Neural progenitor cell (in vitro differentiated cells): ENCODE measurements around the gene CCDC134. TPM values are rescaled to one million over a fixed set of nuclear protein-coding genes. Genes with fewer than 3 reads are reported as not detected.
"Not testable (repeated sequence)": the region's sequence is repeated elsewhere in the genome, so short reads cannot be mapped to it uniquely, and the experiment has no call there.

Experiments used
- DNase-seq: peaks from one replicate; pipeline ENCODE4 v3.0.0-alpha.2; 2016; ENCODE audit warnings: low spot score
- H2AFZ ChIP-seq: fragments of 200-600 bp; sonication (generic); replicated peaks from 2 replicates; pipeline ENCODE4 v1.6.1; 2016; ENCODE audit warnings: antibody characterized with exemption
- H3F3A ChIP-seq: fragments of 200-600 bp; sonication (generic); 2 replicates; pipeline ENCODE4 v1.6.1; 2016; ENCODE audit warnings: antibody characterized with exemption, low read depth
- H3K27ac ChIP-seq: fragments of 200-600 bp; sonication (generic); 2 replicates; pipeline ENCODE4 v1.5.1; 2016; ENCODE audit warnings: mild to moderate bottlenecking
- H3K27me3 ChIP-seq: fragments of 200-600 bp; sonication (generic); 2 replicates; pipeline ENCODE4 v1.6.1; 2016; ENCODE audit warnings: mild to moderate bottlenecking, moderate library complexity
- H3K36me3 ChIP-seq: fragments of 200-600 bp; sonication (generic); 2 replicates; pipeline ENCODE4 v1.5.1; 2016
- H3K4me1 ChIP-seq: fragments of 200-600 bp; sonication (generic); 2 replicates; pipeline ENCODE4 v1.6.1; 2016; ENCODE audit warnings: mixed run types
- H3K4me2 ChIP-seq: fragments of 200-600 bp; sonication (generic); 2 replicates; pipeline ENCODE4 v1.6.1; 2016
- H3K4me3 ChIP-seq: fragments of 200-600 bp; sonication (generic); 2 replicates; pipeline ENCODE4 v1.5.1; 2016
- H3K79me2 ChIP-seq: fragments of 200-600 bp; sonication (generic); 2 replicates; pipeline ENCODE4 v1.6.1; 2016; ENCODE audit warnings: low read depth
- H3K9ac ChIP-seq: fragments of 200-600 bp; sonication (generic); 2 replicates; pipeline ENCODE4 v1.6.1; 2016
- H3K9me3 ChIP-seq: fragments of 200-600 bp; sonication (generic); 2 replicates; pipeline ENCODE4 v1.5.1; 2016; ENCODE audit warnings: low read depth
- H4K20me1 ChIP-seq: fragments of 200-600 bp; sonication (generic); 2 replicates; pipeline ENCODE4 v1.6.1; 2016; ENCODE audit warnings: low read depth
- H3K27ac Mint-ChIP-seq: 3 replicates; pipeline ENCODE4 v1.8.0; 2021; ENCODE audit warnings: mixed read lengths
- H3K27me3 Mint-ChIP-seq: 2 replicates; pipeline ENCODE4 v1.8.0; 2022; ENCODE audit warnings: low read depth, mild to moderate bottlenecking, inconsistent platforms, moderate library complexity, mixed read lengths; ENCODE audit not compliant: insufficient read depth
- H3K36me3 Mint-ChIP-seq: 3 replicates; pipeline ENCODE4 v1.8.0; 2021; ENCODE audit warnings: mixed read lengths
- H3K4me1 Mint-ChIP-seq: 3 replicates; pipeline ENCODE4 v1.8.0; 2021; ENCODE audit warnings: mixed read lengths
- H3K4me3 Mint-ChIP-seq: 3 replicates; pipeline ENCODE4 v1.8.0; 2021; ENCODE audit warnings: mild to moderate bottlenecking, moderate library complexity, mixed read lengths
- H3K9me3 Mint-ChIP-seq: 3 replicates; pipeline ENCODE4 v1.8.0; 2020; ENCODE audit warnings: mixed read lengths
- CTCF ChIP-seq: fragments of 200-600 bp; sonication (generic); IDR thresholded peaks from 2 replicates; pipeline ENCODE4 v1.5.1; 2017; ENCODE audit warnings: antibody characterized with exemption, mild to moderate bottlenecking
- EZH2 ChIP-seq: fragments of 200-600 bp; sonication (generic); IDR thresholded peaks from 2 replicates; pipeline ENCODE4 v1.6.1; 2017; ENCODE audit warnings: antibody characterized with exemption, mild to moderate bottlenecking, moderate library complexity
- EZH2phosphoT487 ChIP-seq: fragments of 200-600 bp; sonication (generic); IDR thresholded peaks from 2 replicates; pipeline ENCODE4 v1.6.1; 2017; ENCODE audit warnings: antibody characterized with exemption
- total RNA-seq: library from RNA; depleted of rRNA; stranded (reverse); fragments of >200 nt; gene quantifications from 2 replicates; pipeline ENCODE4 v1.2.3, GENCODE V29; 2015; ENCODE audit warnings: low replicate concordance

CCDC134 gene
- total RNA-seq, 1 donor from 2014 or later, result 8.8 TPM

- H4K20me1 ChIP-seq, result peaks cover 33% of the 10 kb centered on the region
- peak within 1 kb of the TSS; percentile 83 for H3K4me3 ChIP-seq
- peaks cover 30% of the 10 kb centered on the region for H3K4me1 ChIP-seq
- H3K27me3 ChIP-seq, result no peaks in the 10 kb centered on the region
- peak within 1 kb of the TSS; percentile 100 for H3K27ac Mint-ChIP-seq
- H3F3A ChIP-seq, result peaks cover 17% of the 10 kb centered on the region
- peaks cover 52% of the 10 kb centered on the region for H3K79me2 ChIP-seq
- peak within 1 kb of the TSS; percentile 100 for H3K27ac ChIP-seq
- peaks cover 61% of the 10 kb centered on the region for H3K4me1 Mint-ChIP-seq
- H3K36me3 Mint-ChIP-seq, result peaks cover 24% of the 10 kb centered on the region
- H3K9me3 Mint-ChIP-seq, result no peaks in the 10 kb centered on the region
- peak within 1 kb of the TSS; percentile 96 for H3K4me3 Mint-ChIP-seq
- no peak for TF ChIP-seq EZH2phosphoT487
- peak; percentile 17 for TF ChIP-seq CTCF
- H3K9me3 ChIP-seq, result no peaks in the 10 kb centered on the region
- H2AFZ ChIP-seq, result no peak within 1 kb of the TSS
- H3K4me2 ChIP-seq, result peak within 1 kb of the TSS; percentile 95
- DNase-seq, result peak; percentile 100
- H3K27me3 Mint-ChIP-seq, result peaks cover 6% of the 10 kb centered on the region
- peaks cover 9% of the 10 kb centered on the region for H3K36me3 ChIP-seq
- H3K9ac ChIP-seq, result peak within 1 kb of the TSS; percentile 91
Measured at GRCh38 chr22:41832553-41833368, 32.3 kb downstream of the CCDC134 start, which contains the start of gene SREBF2. SREBF2 (plus strand) TSS chr22:41833105; CDS start chr22:41833271, 166 bp downstream.

DNA sequence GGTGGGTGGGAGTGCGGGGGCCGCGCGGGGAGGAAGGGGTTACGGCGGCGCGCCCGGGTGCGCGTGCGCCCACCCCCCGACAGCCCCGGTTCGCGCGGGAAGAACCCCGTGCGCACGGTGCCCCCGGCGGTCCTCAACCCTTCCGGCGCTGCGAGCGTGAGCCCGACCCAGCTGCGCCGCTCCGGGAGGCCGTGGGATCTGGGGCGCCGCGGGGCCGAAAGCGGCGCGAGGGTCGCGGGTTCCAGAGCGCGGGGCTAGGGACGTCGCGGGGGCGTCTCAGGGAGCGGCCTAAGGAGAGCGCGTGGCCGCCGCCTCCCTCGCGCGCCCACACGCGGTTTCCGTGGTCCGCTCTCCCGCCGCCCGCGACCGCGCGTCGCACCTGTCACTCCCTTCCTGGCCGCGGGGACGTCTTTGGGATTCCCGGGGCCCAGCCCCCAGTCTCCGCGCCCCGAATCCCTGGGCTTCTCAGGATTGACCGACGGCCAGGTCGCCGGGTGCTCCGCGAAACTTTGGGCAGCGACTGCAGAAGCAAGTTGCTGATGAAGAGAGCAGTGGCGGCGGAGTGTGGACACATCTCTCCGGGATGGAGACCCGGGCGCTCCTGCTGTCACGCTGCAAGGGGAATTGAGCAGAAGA is 33.0 kb downstream of the CCDC134 start:
- Histone ChIP-seq H3K4me3 (peak overlapping the region; percentile 83), H3K4me1 (peaks cover 23% of the 10 kb centered on the region), H2AFZ (no peak overlapping the region), H3K9me3 (no peaks in the 10 kb centered on the region), H3K79me2 (peaks cover 59% of the 10 kb centered on the region), H3F3A (peaks cover 17% of the 10 kb centered on the region), H3K4me2 (peak overlapping the region; percentile 95), H3K27ac (peak overlapping the region; percentile 100), H3K27me3 (no peaks in the 10 kb centered on the region), H4K20me1 (peaks cover 38% of the 10 kb centered on the region), H3K9ac (peak overlapping the region; percentile 91), H3K36me3 (peaks cover 9% of the 10 kb centered on the region)
- Mint-ChIP-seq H3K4me3 (peak overlapping the region; percentile 96), H3K9me3 (no peaks in the 10 kb centered on the region), H3K27me3 (peaks cover 6% of the 10 kb centered on the region), H3K4me1 (peaks cover 59% of the 10 kb centered on the region), H3K36me3 (peaks cover 31% of the 10 kb centered on the region), H3K27ac (peak overlapping the region; percentile 95)
- TF ChIP-seq EZH2phosphoT487 (no peak), EZH2 (no peak), CTCF (no peak)
- DNase-seq, result peak; percentile 73

DNA sequence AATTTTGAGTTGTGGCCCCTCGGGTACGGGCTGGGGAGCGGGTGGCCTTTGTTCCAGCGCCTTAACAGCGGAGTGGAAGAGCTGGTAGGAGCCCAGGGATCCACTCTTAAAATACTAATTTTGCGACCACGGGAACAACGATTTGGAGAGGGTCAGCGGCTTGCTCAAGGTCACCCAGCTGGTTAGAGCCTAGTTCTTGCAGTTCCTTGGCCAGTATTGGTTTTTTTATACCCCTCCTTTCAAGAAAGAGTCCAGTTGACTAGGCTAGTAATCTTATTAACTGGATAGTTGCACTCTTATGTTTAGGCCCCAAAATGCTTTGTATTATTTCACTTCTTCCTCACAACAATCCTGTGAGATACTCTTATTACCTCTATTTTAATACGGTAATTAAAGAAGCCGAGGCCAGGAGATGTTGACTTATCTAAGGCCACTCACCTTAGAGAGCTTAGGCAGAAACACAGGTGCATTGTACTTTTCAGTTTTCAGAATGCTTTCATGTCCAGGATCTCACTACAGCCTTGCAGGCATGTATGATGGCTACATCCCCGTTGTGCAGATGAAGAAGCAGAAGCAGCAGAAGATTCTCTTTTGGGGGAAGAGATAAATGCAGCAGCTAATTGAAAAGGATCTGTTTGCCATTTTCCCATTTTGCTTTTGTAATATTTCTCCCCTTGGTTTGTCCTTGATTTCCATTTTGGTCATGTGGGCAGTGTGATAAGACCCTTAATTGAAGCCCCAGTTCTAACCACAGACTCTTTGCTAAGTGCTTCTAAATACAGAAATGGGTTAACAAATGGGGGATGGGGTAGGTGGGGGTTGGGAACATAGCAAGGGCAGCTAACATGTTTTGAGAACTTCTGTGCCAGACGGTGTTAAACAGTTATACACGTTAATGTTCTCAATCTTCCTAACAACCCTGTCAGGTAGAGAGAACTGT is 33.8 kb downstream of the CCDC134 start:
- Histone ChIP-seq H3K4me3 (peak overlapping the region; percentile 83), H3F3A (peaks cover 17% of the 10 kb centered on the region), H2AFZ (no peak overlapping the region), H3K9me3 (no peaks in the 10 kb centered on the region), H3K27me3 (no peaks in the 10 kb centered on the region), H3K9ac (peak overlapping the region; percentile 91), H3K4me1 (peaks cover 22% of the 10 kb centered on the region), H3K27ac (peak overlapping the region; percentile 100), H3K4me2 (peak overlapping the region; percentile 95), H3K79me2 (peaks cover 67% of the 10 kb centered on the region), H4K20me1 (peaks cover 46% of the 10 kb centered on the region), H3K36me3 (peaks cover 9% of the 10 kb centered on the region)
- H3K27ac Mint-ChIP-seq, result peak overlapping the region; percentile 95
- H3K4me1 Mint-ChIP-seq, result peaks cover 55% of the 10 kb centered on the region
- H3K4me3 Mint-ChIP-seq, result peak overlapping the region; percentile 96
- no peaks in the 10 kb centered on the region for H3K9me3 Mint-ChIP-seq
- DNase-seq, result no peak
- TF ChIP-seq EZH2phosphoT487 (no peak), EZH2 (no peak), CTCF (no peak)
- peaks cover 38% of the 10 kb centered on the region for H3K36me3 Mint-ChIP-seq
- H3K27me3 Mint-ChIP-seq, result peaks cover 6% of the 10 kb centered on the region

DNA sequence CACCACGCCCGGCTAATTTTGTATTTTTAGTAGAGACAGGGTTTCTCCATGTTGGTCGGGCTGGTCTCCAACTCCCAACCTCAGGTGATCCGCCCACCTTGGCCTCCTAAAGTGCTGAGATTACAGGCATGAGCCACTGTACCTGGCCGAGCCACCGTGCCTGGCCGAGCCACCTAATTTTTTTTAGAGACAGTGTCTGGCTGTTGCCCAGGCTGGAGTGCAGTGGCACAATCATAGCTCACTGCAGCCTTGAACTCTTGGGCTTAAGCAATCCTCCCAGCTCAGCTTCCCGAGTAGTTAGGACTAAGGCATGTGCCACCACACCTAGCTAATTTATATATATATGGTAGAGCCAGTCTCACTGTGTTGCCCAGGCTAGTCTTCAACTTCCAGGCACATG is 35.0 kb downstream of the CCDC134 start:
- not testable (repeated sequence) for H3K36me3 ChIP-seq, H3K27me3 ChIP-seq, H2AFZ ChIP-seq, H3K4me3 ChIP-seq, H3K27ac ChIP-seq, H3K9ac ChIP-seq, H3K9me3 Mint-ChIP-seq, H3K27ac Mint-ChIP-seq, H3K27me3 Mint-ChIP-seq, H3K9me3 ChIP-seq, DNase-seq
- peaks cover 45% of the 10 kb centered on the region for H3K36me3 Mint-ChIP-seq
- Histone ChIP-seq H3F3A (peaks cover 21% of the 10 kb centered on the region), H4K20me1 (peaks cover 58% of the 10 kb centered on the region), H3K79me2 (peaks cover 79% of the 10 kb centered on the region), H3K4me2 (peak overlapping the region; percentile 95), H3K4me1 (peaks cover 27% of the 10 kb centered on the region)
- peaks cover 53% of the 10 kb centered on the region for H3K4me1 Mint-ChIP-seq
- H3K4me3 Mint-ChIP-seq, result peak overlapping the region; percentile 65
